SKM-1 (cell line): Measurements from ENCODE around the gene SLC36A4.
"Not testable (repeated sequence)": the region's sequence is repeated elsewhere in the genome, so short reads cannot be mapped to it uniquely, and the experiment has no call there.

ENCODE experiments used
- DNase-seq: peaks from one replicate; lab custom pipeline; 2025; ENCODE audit not compliant: unreplicated experiment; lab: John Stamatoyannopoulos, UW

SLC36A4 gene

GRCh38 chr11:93194673-93195291 is 3.0 kb downstream of the SLC36A4 start:
- DNase-seq: no peak

GRCh38 chr11:93193731-93194130 is 4.1 kb downstream of the SLC36A4 start:
- peak; percentile 12 for DNase-seq

GRCh38 chr11:93192163-93192562 is 5.6 kb downstream of the SLC36A4 start:
- DNase-seq: no peak

DNA sequence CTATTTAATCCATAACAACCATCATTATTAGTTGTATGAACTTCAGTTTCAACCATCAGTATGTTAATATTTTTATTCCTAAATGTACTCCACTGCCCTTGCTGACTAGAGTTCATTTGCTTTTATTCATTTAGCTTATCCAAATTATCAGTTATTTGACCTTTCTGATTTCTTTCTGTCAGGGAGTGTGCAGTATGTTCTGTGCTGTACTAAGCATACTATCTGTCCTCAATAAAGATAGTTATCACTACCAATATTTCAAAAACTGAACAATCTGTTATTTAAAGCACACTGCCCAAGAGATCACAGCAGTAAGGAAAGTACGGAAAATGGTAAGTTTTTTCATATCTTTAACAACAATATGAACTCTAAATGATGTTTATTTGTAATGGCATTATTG is 8.3 kb downstream of the SLC36A4 start:
- DNase-seq: no peak

DNA sequence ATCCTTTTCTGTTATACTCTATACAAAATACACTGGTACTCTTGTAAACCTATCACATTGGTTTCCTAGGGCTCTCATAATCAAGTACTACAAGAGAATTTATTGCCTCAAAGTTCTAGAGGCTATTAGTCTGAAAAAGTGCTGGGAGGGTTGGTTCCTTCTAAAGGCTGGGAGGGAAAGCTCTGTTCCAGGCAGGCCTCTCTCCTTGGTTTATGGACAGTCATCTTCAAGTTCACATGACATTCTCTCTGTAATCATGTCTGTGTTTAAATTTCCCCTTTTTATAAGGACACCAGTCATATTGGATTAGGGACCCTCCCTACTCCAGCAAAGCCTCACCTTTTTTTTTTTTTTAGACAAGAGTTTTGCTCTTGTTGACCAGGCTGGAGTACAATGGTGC is 9.1 kb downstream of the SLC36A4 start:
- DNase-seq: no peak

GRCh38 chr11:93187290-93187689 is 10.5 kb downstream of the SLC36A4 start:
- DNase-seq: no peak

- not testable (repeated sequence) for DNase-seq
Measured at GRCh38 chr11:93177891-93178290, 19.9 kb downstream of the SLC36A4 start.

- no peak for DNase-seq
Measured at GRCh38 chr11:93169950-93170561, 27.7 kb downstream of the SLC36A4 start.

DNA sequence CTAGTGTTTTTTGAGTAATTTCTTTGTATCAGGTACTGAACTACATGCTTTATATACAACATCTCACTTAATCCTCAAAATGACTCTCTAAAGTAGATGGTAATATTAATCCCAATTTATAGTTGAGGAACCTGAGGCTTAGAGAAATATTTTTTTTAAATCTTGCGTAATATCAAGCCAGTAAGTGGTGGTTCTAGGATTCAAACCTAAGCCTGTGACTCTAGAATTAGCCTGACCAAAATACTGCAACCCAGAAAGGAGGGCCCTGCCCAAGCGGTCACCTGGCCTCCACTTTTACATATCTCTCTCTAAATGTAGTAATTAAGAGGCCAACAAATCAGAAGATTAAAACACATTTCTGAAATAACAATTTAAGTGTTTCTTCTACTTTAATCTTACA is 28.6 kb downstream of the SLC36A4 start:
- no peak for DNase-seq

- DNase-seq: peak; percentile 38
Measured at GRCh38 chr11:93166862-93167261, 30.9 kb downstream of the SLC36A4 start.

DNA sequence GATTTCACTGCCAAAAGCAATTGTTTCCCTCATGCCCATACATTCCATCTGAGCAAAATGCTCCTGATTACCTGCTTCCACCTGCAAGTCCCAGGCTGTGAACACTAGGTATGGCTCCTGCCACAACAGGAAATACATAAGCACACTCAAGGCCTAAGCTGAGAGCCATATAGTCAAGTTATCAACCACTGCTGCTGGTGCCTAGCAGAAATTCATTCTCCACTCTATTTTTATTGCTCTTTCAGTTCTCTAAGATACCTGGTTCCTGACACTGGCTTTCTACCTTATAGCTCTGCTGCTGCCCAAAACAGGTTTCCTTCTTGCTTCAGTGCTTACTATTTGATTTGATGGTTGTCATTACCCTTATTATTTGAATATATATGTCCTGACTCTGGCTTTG is 31.6 kb downstream of the SLC36A4 start:
- DNase-seq: no peak

GRCh38 chr11:93160808-93161207 is 37.0 kb downstream of the SLC36A4 start:
- no peak for DNase-seq

- no peak for DNase-seq
Measured at GRCh38 chr11:93160156-93160555, 37.6 kb downstream of the SLC36A4 start.

GRCh38 chr11:93159721-93160120 is 38.1 kb downstream of the SLC36A4 start:
- DNase-seq: no peak

GRCh38 chr11:93155738-93156137 is 42.1 kb downstream of the SLC36A4 start:
- DNase-seq: no peak

DNA sequence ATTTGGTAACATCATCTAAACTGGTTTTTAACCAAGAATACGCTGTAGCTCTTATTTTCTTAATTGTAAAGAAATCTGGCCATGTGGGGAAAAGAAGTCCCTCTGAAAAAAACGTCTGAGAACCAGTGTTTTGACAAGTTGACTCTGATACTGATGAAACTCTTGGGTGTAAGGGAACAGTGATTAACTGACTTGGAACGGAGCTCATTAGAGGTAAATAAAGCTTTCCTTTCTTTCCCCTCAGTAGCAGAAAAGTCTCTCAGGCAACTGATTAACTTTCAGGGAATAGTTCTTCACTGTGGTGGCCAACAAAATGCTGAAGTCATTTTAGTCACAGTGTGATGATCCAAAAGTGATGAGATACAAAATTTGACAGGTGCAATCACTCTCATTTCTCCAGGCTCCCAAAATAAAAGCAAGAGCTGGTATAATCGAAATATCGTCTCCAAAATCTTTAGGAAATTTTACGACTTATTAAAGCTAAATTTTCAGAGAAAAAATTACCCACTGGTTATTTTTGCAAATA is 52.3 kb downstream of the SLC36A4 start:
- DNase-seq: no peak

GRCh38 chr11:93143800-93144199 is 54.0 kb downstream of the SLC36A4 start:
- DNase-seq: no peak

GRCh38 chr11:93143186-93143585 is 54.6 kb downstream of the SLC36A4 start:
- no peak for DNase-seq

DNA sequence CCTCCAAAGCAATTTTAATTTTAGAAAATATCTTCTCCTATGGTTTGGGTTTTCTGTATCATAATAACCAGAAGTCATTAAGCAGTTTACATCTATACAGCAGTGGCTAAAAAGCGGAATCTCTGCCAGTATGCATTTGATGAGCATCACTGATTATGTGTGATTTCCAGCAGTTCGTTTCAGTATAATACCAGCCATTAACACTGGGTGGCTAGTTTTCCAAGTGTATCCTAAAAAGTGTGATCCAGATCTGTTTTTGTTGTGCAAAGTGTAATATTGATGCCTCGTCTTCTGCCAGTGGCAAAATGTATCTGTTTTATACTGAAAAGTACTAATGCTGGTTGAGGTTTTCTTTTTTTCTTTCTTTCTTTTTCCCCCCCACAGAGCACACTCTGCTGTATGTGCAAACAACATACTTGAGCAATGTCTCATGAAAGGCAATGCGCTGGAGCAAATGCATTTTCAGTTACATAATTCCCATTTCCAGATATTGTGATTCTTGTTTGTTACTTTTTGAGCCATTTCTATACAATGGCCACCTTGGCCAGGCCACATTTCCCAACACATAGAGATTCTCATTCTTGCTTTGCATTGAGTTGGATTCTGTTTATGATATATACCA is 64.2 kb downstream of the SLC36A4 start:
- no peak for DNase-seq

DNA sequence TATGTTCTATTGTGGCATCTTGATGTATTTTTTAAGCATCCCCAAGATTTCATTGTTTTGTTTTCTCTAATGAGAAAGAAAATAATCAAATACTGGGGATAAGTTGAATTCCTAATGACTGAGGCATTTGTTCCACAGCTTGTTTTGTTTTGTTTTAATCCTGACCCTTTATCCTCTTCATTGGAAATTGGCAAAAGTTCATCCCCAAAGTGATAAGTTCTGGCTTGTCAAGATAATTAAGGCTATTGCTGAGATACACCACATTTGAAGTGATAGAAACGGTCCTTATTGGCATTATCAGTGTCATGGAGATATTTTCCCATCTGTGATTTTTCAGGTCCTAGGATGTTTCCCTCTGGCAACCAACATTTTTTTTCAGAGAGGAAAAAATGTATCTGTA is 65.0 kb downstream of the SLC36A4 start:
- DNase-seq: no peak

- DNase-seq: no peak
Measured at GRCh38 chr11:93131709-93132108, 66.1 kb downstream of the SLC36A4 start.

DNA sequence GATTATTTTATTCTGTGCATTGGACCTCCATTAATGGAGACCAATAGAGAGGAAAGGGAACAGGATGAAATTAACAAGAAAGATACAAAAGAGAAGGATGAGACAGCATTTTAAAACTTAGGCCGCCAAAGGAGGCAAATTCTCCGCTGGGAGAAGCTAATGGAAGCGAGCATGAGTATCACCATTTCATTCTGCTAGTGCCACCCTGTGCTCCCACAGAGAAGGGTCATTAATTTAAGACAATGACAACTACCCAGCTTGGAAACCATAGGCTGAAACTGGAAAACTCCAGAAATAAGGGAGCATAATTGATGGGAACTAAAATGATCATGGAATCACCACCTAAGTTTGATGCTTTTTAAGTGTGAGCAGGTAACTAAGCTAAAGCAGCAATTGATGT is 69.2 kb downstream of the SLC36A4 start:
- DNase-seq: no peak
